HepG2 (cell line): ENCODE data around the gene DOCK10.

Experiments
- AGO2 ChIP-seq: fragments of 200-400 bp; formaldehyde crosslinking; optimal IDR thresholded peaks from 2 replicates; pipeline ENCODE3; 2017; ENCODE audit warnings: mild to moderate bottlenecking, low read depth, low read length, moderate library complexity
- CBFB ChIP-seq: sonication (generic); formaldehyde crosslinking; IDR thresholded peaks from 2 replicates; pipeline ENCODE4 v1.4.0; 2020; ENCODE audit warnings: missing genetic modification reagents
- NCOA1 ChIP-seq: sonication (generic); formaldehyde crosslinking; IDR thresholded peaks from 2 replicates; pipeline ENCODE4 v1.9.0; 2021; ENCODE audit warnings: missing genetic modification reagents
- SAFB2 ChIP-seq: sonication (generic); formaldehyde crosslinking; IDR thresholded peaks from 2 replicates; pipeline ENCODE4 v1.5.1; 2020; ENCODE audit warnings: missing genetic modification reagents, low read depth, mild to moderate bottlenecking, borderline replicate concordance
- SP1 ChIP-seq, 2 experiments: fragments of 450-650 bp in 1 of 2; sonication (generic) in 1 of 2; formaldehyde crosslinking in 1 of 2; IDR thresholded peaks; 2 replicates each; pipeline versions ENCODE4 v1.4.0 to v1.6.1; 2016 to 2020; ENCODE audit warnings: missing genetic modification reagents in 1 of 2
- ZNF24 ChIP-seq: fragments of 450-650 bp; IDR thresholded peaks from 2 replicates; pipeline ENCODE4 v1.6.1; 2017; ENCODE audit warnings: antibody characterized with exemption, mild to moderate bottlenecking
- ZNF253 ChIP-seq: sonication (generic); formaldehyde crosslinking; IDR thresholded peaks from 2 replicates; pipeline ENCODE4 v1.8.0; 2022; ENCODE audit warnings: mild to moderate bottlenecking, missing genetic modification reagents, borderline replicate concordance
- TF ChIP-seq, protein P1 (sequence below): sonication (generic); formaldehyde crosslinking; IDR thresholded peaks from 2 replicates; pipeline ENCODE4 v1.5.1; 2020; ENCODE audit warnings: mild to moderate bottlenecking, missing genetic modification reagents

- no peak for TF ChIP-seq AGO2
- TF ChIP-seq SAFB2 (CRISPR knock-in tag): no peak
- TF ChIP-seq CBFB (CRISPR knock-in tag): no peak
- TF ChIP-seq ZNF24: no peak
- no peak for TF ChIP-seq NCOA1 (CRISPR knock-in tag)
- TF ChIP-seq, protein P1, sequence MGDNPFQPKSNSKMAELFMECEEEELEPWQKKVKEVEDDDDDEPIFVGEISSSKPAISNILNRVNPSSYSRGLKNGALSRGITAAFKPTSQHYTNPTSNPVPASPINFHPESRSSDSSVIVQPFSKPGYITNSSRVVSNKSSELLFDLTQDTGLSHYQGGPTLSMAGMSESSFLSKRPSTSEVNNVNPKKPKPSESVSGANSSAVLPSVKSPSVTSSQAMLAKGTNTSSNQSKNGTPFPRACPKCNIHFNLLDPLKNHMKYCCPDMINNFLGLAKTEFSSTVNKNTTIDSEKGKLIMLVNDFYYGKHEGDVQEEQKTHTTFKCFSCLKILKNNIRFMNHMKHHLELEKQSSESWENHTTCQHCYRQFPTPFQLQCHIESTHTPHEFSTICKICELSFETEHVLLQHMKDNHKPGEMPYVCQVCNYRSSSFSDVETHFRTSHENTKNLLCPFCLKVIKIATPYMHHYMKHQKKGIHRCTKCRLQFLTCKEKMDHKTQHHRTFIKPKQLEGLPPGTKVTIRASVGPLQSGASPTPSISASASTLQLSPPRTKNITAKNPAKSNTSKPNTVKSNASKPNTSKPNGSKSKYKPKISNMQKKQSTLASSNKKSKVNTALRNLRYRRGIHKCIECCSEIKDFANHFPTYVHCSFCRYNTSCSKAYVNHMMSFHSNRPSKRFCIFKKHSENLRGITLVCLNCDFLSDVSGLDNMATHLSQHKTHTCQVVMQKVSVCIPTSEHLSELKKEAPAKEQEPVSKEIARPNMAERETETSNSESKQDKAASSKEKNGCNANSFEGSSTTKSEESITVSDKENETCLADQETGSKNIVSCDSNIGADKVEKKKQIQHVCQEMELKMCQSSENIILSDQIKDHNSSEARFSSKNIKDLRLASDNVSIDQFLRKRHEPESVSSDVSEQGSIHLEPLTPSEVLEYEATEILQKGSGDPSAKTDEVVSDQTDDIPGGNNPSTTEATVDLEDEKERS (CRISPR knock-in tag): no peak
- TF ChIP-seq SP1 (IDR thresholded peaks at IDR 0.05): no peak
- no peak for TF ChIP-seq SP1 (CRISPR knock-in tag; IDR thresholded peaks at IDR 0.05)
- TF ChIP-seq ZNF253 (CRISPR knock-in tag): no peak
Measured at GRCh38 chr2:225064362-225064761, 22.1 kb upstream of the DOCK10 start.
